Fibroblast of skin of right biceps (primary cell): ENCODE results near the gene NOP56.
"Not testable (repeated sequence)": the region's sequence is repeated elsewhere in the genome, so short reads cannot be mapped to it uniquely, and the experiment has no call there.

Experiments used
- DNase-seq: peaks from one replicate; pipeline ENCODE4 v3.0.0-alpha.2; 2013

Gene NOP56

DNA sequence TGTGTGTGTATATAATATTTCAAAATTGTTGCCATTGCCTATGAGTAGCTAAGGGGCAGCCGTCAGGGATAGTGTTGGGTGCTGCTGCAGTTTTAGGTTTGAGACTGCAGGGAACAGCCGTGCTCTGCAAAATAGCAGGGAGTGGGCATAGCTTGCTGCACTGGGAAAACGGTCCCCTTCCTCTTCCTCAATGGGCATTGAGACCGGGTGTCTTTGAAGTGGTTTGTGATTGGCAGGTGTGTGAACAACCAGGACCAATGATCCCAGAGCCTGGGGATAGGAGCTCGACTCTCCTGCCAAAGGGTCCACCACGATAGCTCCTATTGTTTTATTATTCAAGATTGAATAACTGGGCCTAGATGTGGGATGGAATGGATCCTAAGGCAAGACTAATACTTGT lies 35.1 kb downstream of the NOP56 start:
- DNase-seq = no peak

DNA sequence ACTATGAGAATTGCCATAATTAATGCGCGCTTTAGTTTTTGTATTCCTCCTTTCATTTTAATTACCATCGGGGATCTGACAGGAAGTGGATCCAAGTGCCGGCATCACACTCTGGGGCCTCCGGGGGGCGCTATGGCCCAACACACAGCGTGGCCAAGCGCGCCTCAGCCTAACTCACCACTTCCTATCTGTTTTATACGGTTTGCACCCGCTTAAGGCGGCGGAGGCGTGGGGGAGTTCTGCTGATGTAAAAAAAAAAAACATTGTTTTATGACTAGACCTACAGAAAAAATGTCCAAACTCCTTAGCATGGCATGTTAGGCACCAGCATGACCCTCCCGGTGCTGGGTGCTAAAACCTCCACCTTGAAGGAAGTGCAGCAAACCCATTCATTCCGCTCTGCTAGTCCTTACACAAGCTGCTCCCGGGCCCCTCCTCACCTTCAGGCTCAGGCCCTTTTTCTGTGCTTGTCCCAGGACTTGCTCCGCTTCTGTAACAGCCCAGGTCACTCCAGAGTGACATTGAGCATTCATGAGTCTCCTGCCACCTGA lies 35.7 kb downstream of the NOP56 start:
- DNase-seq = peak; percentile 48

GRCh38 chr20:2690213-2690612 lies 37.8 kb downstream of the NOP56 start:
- no peak for DNase-seq

- DNase-seq = no peak
Measured at GRCh38 chr20:2690718-2691117, 38.3 kb downstream of the NOP56 start.

GRCh38 chr20:2691127-2691526 lies 38.7 kb downstream of the NOP56 start:
- DNase-seq = no peak

GRCh38 chr20:2691663-2692035 lies 39.2 kb downstream of the NOP56 start:
- DNase-seq = no peak

- DNase-seq = peak; percentile 40
Measured at GRCh38 chr20:2692036-2692885, 39.8 kb downstream of the NOP56 start, which contains the start of gene EBF4. TSS of gene EBF4 (plus strand) at chr20:2692780. CDS start at chr20:2693646, 866 bp downstream.

DNA sequence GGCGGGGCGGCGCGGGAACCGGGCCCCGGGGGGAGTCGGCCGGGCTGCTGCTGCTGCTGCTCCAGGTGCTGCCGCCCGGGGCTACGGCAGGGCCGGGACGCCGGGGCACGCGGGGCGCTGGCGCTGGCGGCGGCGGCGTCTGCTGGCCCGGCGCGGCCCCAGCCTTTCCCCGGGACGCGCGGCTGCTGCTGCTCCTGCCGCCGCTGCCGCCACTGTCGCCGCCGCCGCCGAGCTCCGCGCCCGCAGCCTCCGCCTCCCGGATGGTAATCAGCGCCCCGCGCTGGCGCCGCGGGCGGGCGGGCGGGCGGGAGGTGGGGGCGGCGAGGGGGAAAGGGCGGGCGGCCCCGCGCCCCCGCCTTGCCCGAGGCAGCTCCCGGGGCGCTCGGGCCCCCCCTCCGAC lies 40.5 kb downstream of the NOP56 start:
- DNase-seq = no peak

GRCh38 chr20:2693286-2694007 lies 41.0 kb downstream of the NOP56 start:
- DNase-seq = peak; percentile 34

DNA sequence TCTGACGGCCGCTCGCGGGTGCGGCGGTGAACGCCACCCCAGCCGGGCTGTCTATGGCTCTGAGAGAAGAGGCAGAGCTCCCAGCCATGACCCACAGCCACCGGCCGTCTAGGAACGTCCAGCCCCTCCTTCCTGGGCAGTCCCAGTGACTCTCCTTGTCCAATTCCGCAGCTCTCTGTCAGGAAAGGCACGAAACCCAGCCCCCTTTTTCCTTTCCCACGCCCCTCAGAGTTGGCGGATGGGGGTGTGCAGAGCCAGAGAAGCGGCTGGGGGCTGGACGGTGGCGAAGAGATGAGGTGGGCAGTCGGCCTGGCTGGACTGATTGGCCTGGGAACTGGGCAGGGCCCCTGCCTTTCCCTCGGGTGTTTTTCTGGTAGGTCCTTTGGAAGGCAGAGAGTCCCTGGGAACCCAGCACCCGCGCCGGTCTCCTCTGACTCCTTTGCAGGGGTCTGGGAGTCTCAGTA lies 41.6 kb downstream of the NOP56 start:
- no peak for DNase-seq

- DNase-seq = no peak
Measured at GRCh38 chr20:2694519-2694918, 42.1 kb downstream of the NOP56 start.

- no peak for DNase-seq
Measured at GRCh38 chr20:2695206-2695983, 43.0 kb downstream of the NOP56 start.

GRCh38 chr20:2695984-2696525 lies 43.6 kb downstream of the NOP56 start:
- not testable (repeated sequence) for DNase-seq

GRCh38 chr20:2696646-2697045 lies 44.2 kb downstream of the NOP56 start:
- no peak for DNase-seq

- no peak for DNase-seq
Measured at GRCh38 chr20:2697768-2698167, 45.3 kb downstream of the NOP56 start.

DNA sequence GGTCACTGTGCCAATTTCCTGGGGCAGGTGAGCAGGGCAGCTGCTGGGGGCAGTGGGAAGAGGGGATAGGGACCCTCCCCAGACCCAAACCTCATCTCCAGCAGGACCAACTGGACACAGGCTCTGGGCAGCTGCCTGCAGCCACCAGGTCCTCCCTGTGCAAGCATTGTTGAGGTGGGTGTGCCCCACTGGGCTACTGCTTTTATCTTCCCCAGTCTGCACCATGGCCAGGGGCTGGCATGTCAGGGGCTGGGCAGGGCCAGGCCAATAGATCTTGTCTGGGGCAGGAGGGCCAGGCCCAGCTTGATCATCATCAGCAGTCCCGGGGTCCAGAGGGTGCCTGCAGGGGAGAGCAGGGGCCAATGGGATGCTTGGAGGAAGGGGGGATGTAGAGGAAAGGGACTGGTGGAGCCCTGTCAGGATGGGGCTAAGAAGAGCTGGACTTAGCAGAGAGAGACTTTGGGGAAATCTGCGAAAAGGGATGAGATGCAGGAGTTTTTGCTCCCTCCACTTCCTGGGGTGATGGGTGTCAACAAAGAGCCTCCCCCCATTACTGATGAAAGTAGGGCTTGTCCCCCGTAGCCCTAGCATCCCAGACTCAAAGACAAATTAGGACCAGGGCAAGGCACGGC lies 45.9 kb downstream of the NOP56 start:
- DNase-seq = no peak

DNA sequence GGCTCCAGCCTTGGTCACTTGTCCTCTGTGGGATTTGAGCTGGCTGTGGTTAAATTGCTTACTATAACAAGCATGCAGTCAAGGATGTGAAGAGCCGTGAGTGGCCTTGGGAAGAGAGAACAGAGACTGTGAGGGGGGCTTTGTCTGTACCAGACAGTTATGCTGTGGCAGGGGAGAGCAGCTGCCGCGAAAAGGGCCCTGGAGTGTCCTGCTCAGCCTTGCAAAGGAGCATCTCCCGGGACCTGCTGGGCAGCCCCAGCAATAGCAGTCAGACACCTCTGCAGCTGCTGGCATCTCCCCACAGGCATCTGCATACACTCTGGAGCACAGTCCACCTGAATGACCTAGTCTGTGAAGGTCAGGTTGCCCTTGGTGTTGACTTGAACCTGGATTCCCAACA lies 46.5 kb downstream of the NOP56 start:
- DNase-seq = no peak

DNA sequence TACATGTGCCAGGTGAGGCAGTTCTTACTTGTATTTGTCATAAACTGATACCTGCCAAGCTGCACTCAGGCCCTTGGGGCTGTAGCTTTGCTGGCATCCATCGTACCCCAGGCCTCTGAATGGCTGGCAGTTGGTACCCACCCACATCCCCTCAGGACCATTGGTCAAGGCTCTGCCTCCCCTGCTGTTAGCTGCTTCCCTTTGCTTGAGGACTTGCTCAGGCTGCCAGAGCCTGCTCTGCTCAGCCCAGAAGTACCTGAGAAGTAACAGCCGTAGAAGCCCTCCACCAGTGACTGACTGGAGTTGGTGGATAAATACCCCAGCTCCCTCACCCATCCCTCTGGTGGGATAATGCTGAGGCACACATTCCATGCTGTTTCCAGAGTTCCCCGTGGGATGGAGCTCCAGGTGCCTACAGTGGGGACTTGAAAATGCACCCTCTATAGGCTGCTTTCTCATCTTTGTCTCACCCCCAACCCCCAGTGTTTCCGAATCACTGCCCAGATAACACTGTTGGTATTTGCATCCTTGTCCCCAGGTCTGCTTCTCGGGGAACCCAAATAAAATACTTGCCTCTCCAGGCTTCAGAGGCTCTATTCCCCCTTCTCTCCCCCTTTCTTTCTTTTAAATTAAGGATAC lies 47.5 kb downstream of the NOP56 start:
- DNase-seq = no peak

- DNase-seq = no peak
Measured at GRCh38 chr20:2700913-2701620, 48.6 kb downstream of the NOP56 start.

GRCh38 chr20:2701671-2702081 lies 49.2 kb downstream of the NOP56 start:
- no peak for DNase-seq
